NCI-H510A treated with DMSO at 0.1 percent for 48 hours (cell line): ENCODE data around the gene RFC4.

Experiments
- DNase-seq: peaks from one replicate; lab custom pipeline; 2025; lab: John Stamatoyannopoulos, UW

Gene RFC4

GRCh38 chr3:186743666-186744065 is 62.6 kb downstream of the RFC4 start:
- DNase-seq, result no peak

- no peak for DNase-seq
Observed at GRCh38 chr3:186742618-186743380, 63.5 kb downstream of the RFC4 start.
